Liver (tissue), 9 donors: ENCODE results near the gene LPCAT1. TPM values are rescaled to one million over a fixed set of nuclear protein-coding genes. Genes with fewer than 3 reads are reported as not detected.

Experiments
- DNase-seq: peaks from one replicate; pipeline ENCODE4 v3.0.0-alpha.2; 2017; ENCODE audit warnings: low spot score
- H3K27ac ChIP-seq, 2 donors: one replicate each; pipeline ENCODE4 v1.7.0; 2013; ENCODE audit warnings: inconsistent platforms in 2 of 2, low read length in 2 of 2, control low read depth in 1 of 2, low read depth in 1 of 2, mild to moderate bottlenecking in 1 of 2
- H3K27me3 ChIP-seq, 4 donors: one replicate each; pipeline versions ENCODE4 v1.6.1 to v1.7.0; 2013; ENCODE audit warnings: low read length in 3 of 4, inconsistent platforms in 1 of 4, mild to moderate bottlenecking in 1 of 4, moderate library complexity in 1 of 4; ENCODE audit not compliant: control insufficient read depth in 4 of 4, insufficient read depth in 4 of 4
- H3K36me3 ChIP-seq, 4 donors: one replicate each; pipeline versions ENCODE4 v1.6.1 to v1.7.0; 2013; ENCODE audit warnings: low read length in 3 of 4, mild to moderate bottlenecking in 3 of 4, low read depth in 1 of 4, moderate library complexity in 1 of 4; ENCODE audit not compliant: control insufficient read depth in 4 of 4, insufficient read depth in 3 of 4
- H3K4me1 ChIP-seq, 4 donors: one replicate each; pipeline versions ENCODE4 v1.6.1 to v1.7.0; 2013; ENCODE audit warnings: low read length in 3 of 4, mild to moderate bottlenecking in 3 of 4, moderate library complexity in 1 of 4; ENCODE audit not compliant: control insufficient read depth in 4 of 4, insufficient read depth in 4 of 4
- H3K4me3 ChIP-seq, 3 donors: one replicate each; pipeline versions ENCODE4 v1.6.1 to v1.7.0; 2013; ENCODE audit warnings: low read length in 3 of 3, control low read depth in 1 of 3, low read depth in 1 of 3, mild to moderate bottlenecking in 1 of 3
- H3K9ac ChIP-seq, 2 donors: one replicate each; pipeline ENCODE4 v1.7.0; 2013; ENCODE audit warnings: low read length in 2 of 2, mild to moderate bottlenecking in 2 of 2, moderate library complexity in 2 of 2, control low read depth in 1 of 2, low read depth in 1 of 2
- H3K9me3 ChIP-seq, 4 donors: one replicate each; pipeline versions ENCODE4 v1.6.1 to v1.7.0; 2013; ENCODE audit warnings: low read length in 3 of 4; ENCODE audit not compliant: control insufficient read depth in 4 of 4
- CTCF ChIP-seq: fragments of 150-350 bp; IDR thresholded peaks from 2 replicates; pipeline ENCODE4 v1.5.1; 2017; ENCODE audit warnings: improper control_type of control experiment, low read depth, low read length; ENCODE audit not compliant: missing input control
- EGR1 ChIP-seq, 2 donors: IDR thresholded peaks; 2 replicates each; pipeline ENCODE4 v1.6.1; 2016 to 2018; ENCODE audit warnings: antibody characterized with exemption in 2 of 2, low read depth in 2 of 2
- FOXA1 ChIP-seq: IDR thresholded peaks from 2 replicates; pipeline ENCODE4 v1.6.1; 2016; ENCODE audit warnings: antibody characterized with exemption
- FOXA2 ChIP-seq: IDR thresholded peaks from 2 replicates; pipeline ENCODE4 v1.6.1; 2016; ENCODE audit warnings: antibody characterized with exemption
- HNF4A ChIP-seq, 2 donors: conservative IDR thresholded peaks; 2 replicates each; pipeline ENCODE4 v1.6.1; 2016; ENCODE audit warnings: antibody characterized with exemption in 2 of 2, mild to moderate bottlenecking in 2 of 2
- HNF4G ChIP-seq: IDR thresholded peaks from 2 replicates; pipeline ENCODE4 v1.6.1; 2016; ENCODE audit warnings: antibody characterized with exemption
- JUND ChIP-seq, 2 donors: IDR thresholded peaks; 2 replicates each; pipeline ENCODE4 v1.6.1; 2016; ENCODE audit warnings: antibody characterized with exemption in 2 of 2
- MAX ChIP-seq: IDR thresholded peaks from 2 replicates; pipeline ENCODE4 v1.6.1; 2016; ENCODE audit warnings: antibody characterized with exemption
- RAD21 ChIP-seq, 2 donors: IDR thresholded peaks; 2 replicates each; pipeline ENCODE4 v1.6.1; 2016; ENCODE audit warnings: antibody characterized with exemption in 2 of 2, mild to moderate bottlenecking in 2 of 2
- REST ChIP-seq: IDR thresholded peaks from 2 replicates; pipeline ENCODE4 v1.6.1; 2016; ENCODE audit warnings: antibody characterized with exemption, mild to moderate bottlenecking
- RXRA ChIP-seq, 2 donors: IDR thresholded peaks; 2 replicates each; pipeline ENCODE4 v1.6.1; 2017 to 2018; ENCODE audit warnings: antibody characterized with exemption in 2 of 2, mild to moderate bottlenecking in 1 of 2
- TAF1 ChIP-seq: conservative IDR thresholded peaks from 2 replicates; pipeline ENCODE4 v1.6.1; 2016; ENCODE audit warnings: antibody characterized with exemption, mild to moderate bottlenecking
- YY1 ChIP-seq: IDR thresholded peaks from 2 replicates; pipeline ENCODE4 v1.6.1; 2016; ENCODE audit warnings: antibody characterized with exemption, mild to moderate bottlenecking
- ZBTB33 ChIP-seq: IDR thresholded peaks from 2 replicates; pipeline ENCODE4 v1.6.1; 2016; ENCODE audit warnings: antibody characterized with exemption
- WGBS: extraction: QIAGEN DNeasy Blood & Tissue Kit; methylation state at CpG from one replicate; pipeline ENCODE4 v1.1.7; 2013; 5-methylcytosine and 5-hydroxymethylcytosine counted together
- polyA plus RNA-seq, 2 donors: library from polyadenylated mRNA; stranded (reverse) in 1 of 2; unstranded in 1 of 2; fragments of 200-250 nt in 1 of 2; fragments of >200 nt in 1 of 2; fragmentation: Nextera tagmentation in 1 of 2; extraction: Ambion mirVana in 1 of 2; gene quantifications; one replicate each; pipeline versions ENCODE4 v1.2.1 to v1.2.3, GENCODE V29; 2013 to 2015
- total RNA-seq, 2 donors: library from RNA; depleted of rRNA; stranded (reverse); fragments of >200 nt; gene quantifications; one replicate each; pipeline ENCODE4 v1.2.3, GENCODE V29; 2014
- donor health status: healthy.
- donor health status: healthy.
- donor health status: healthy.
- donor health status: healthy.
- donor health status: healthy.

Gene LPCAT1
- total and polyA plus RNA-seq, 4 donors: 1.5 to 12.8 (median 9.9) TPM

GRCh38 chr5:1417586-1418225 is 106.1 kb downstream of the LPCAT1 start:
- H3K27me3 ChIP-seq: no peaks in the 10 kb centered on the region
- WGBS: 66% methylated on average over 6 of the region's 6 CpGs
- H3K4me3 ChIP-seq: no peak overlapping the region
- H3K9ac ChIP-seq: no peak overlapping the region
- TF ChIP-seq REST (no peak), RAD21 (IDR thresholded peaks at IDR 0.05) (no peak), FOXA1 (no peak), EGR1 (IDR thresholded peaks at IDR 0.05; ENCODE audit: low read depth in 2 of 2) (no peak), YY1 (no peak), TAF1 (no peak), RXRA (IDR thresholded peaks at IDR 0.05) (no peak), FOXA2 (no peak), HNF4G (no peak), JUND (IDR thresholded peaks at IDR 0.05) (no peak), HNF4A (conservative IDR thresholded peaks at IDR 0.05) (no peak), ZBTB33 (no peak), MAX (no peak)
- no peaks in the 10 kb centered on the region for H3K9me3 ChIP-seq
- no peaks in the 10 kb centered on the region for H3K4me1 ChIP-seq
- H3K27ac ChIP-seq: no peak overlapping the region
- no peak for DNase-seq
- no peaks in the 10 kb centered on the region for H3K36me3 ChIP-seq

GRCh38 chr5:1416856-1417469 is 106.8 kb downstream of the LPCAT1 start:
- Histone ChIP-seq H3K27me3 (no peaks in the 10 kb centered on the region), H3K36me3 (no peaks in the 10 kb centered on the region), H3K27ac (no peak overlapping the region), H3K4me1 (no peaks in the 10 kb centered on the region), H3K4me3 (no peak overlapping the region), H3K9me3 (no peaks in the 10 kb centered on the region), H3K9ac (no peak overlapping the region)
- WGBS: 83% methylated on average over 12 of the region's 12 CpGs
- TF ChIP-seq FOXA1 (no peak), YY1 (no peak), CTCF (no peak), RXRA (IDR thresholded peaks at IDR 0.05) (no peak), HNF4A (conservative IDR thresholded peaks at IDR 0.05) (no peak)
- no peak for DNase-seq
